WTC11 (cell line): ENCODE data around the gene TRIM47. TPM values are rescaled to one million over a fixed set of nuclear protein-coding genes. Genes with fewer than 3 reads are reported as not detected.

Source experiments
- ATAC-seq: fragments of 200-7000 bp; cut with Tn5 transposase; 2 replicates; pipeline ENCODE4 v1.10.0; 2021; ENCODE audit warnings: mild to moderate bottlenecking, moderate library complexity
- CTCF ChIA-PET: fragments of 300-600 bp; sonication (Branson Sonifier 250); formaldehyde crosslinking; loops from one replicate; lab custom pipeline; 2021; ENCODE audit warnings: antibody characterized with exemption; lab: Charles Lee
- POLR2A ChIA-PET: fragments of 350-600 bp; sonication (Branson Sonifier 250); formaldehyde crosslinking; loops from one replicate; lab custom pipeline; 2021; ENCODE audit warnings: antibody characterized with exemption; lab: Charles Lee
- DNase-seq: peaks from one replicate; pipeline ENCODE4 v3.0.0; 2021; ENCODE audit warnings: low spot score
- H3K27ac Mint-ChIP-seq: 2 replicates; pipeline ENCODE4 v1.8.0; 2021; ENCODE audit warnings: mixed read lengths
- H3K27me3 Mint-ChIP-seq: 2 replicates; pipeline ENCODE4 v1.8.0; 2021; ENCODE audit warnings: low read depth, mild to moderate bottlenecking, moderate library complexity, mixed read lengths
- H3K36me3 Mint-ChIP-seq: 2 replicates; pipeline ENCODE4 v1.8.0; 2021; ENCODE audit warnings: mixed read lengths
- H3K4me1 Mint-ChIP-seq: 2 replicates; pipeline ENCODE4 v1.8.0; 2022; ENCODE audit warnings: mixed read lengths
- H3K4me3 Mint-ChIP-seq: 2 replicates; pipeline ENCODE4 v1.8.0; 2021; ENCODE audit warnings: mild to moderate bottlenecking, moderate library complexity, mixed read lengths
- H3K9me3 Mint-ChIP-seq: 2 replicates; pipeline ENCODE4 v1.8.0; 2021; ENCODE audit warnings: mixed read lengths
- ARID4B ChIP-seq: sonication (generic); formaldehyde crosslinking; IDR thresholded peaks from 2 replicates; pipeline ENCODE4 v1.8.0; 2023; ENCODE audit warnings: missing genetic modification reagents, mild to moderate bottlenecking, borderline replicate concordance
- ATF3 ChIP-seq: sonication (generic); formaldehyde crosslinking; conservative IDR thresholded peaks from 2 replicates; pipeline ENCODE4 v1.8.1; 2022; ENCODE audit warnings: mild to moderate bottlenecking, missing genetic modification reagents
- FOXP4 ChIP-seq: sonication (generic); formaldehyde crosslinking; IDR thresholded peaks from 2 replicates; pipeline ENCODE4 v1.8.0; 2022; ENCODE audit warnings: mild to moderate bottlenecking, missing genetic modification reagents
- GABPB1 ChIP-seq: sonication (generic); formaldehyde crosslinking; IDR thresholded peaks from 2 replicates; pipeline ENCODE4 v1.8.1; 2023; ENCODE audit warnings: mild to moderate bottlenecking, missing genetic modification reagents
- HMGA2 ChIP-seq: fragments of 250-450 bp; sonication (Bioruptor Pico); IDR thresholded peaks from 2 replicates; pipeline ENCODE4 v1.4.0; 2021; ENCODE audit warnings: mild to moderate bottlenecking, moderate library complexity
- MXD4 ChIP-seq: fragments of 250-450 bp; sonication (Bioruptor Pico); IDR thresholded peaks from 2 replicates; pipeline ENCODE4 v1.8.0; 2021; ENCODE audit warnings: mild to moderate bottlenecking, moderate library complexity, borderline replicate concordance
- NFE2L1 ChIP-seq: sonication (generic); formaldehyde crosslinking; IDR thresholded peaks from 2 replicates; pipeline ENCODE4 v1.8.1; 2023; ENCODE audit warnings: missing genetic modification reagents
- NR2C2 ChIP-seq: sonication (generic); formaldehyde crosslinking; IDR thresholded peaks from 2 replicates; pipeline ENCODE4 v1.8.0; 2022; ENCODE audit warnings: mild to moderate bottlenecking, missing genetic modification reagents
- PREB ChIP-seq: sonication (generic); formaldehyde crosslinking; IDR thresholded peaks from 2 replicates; pipeline ENCODE4 v1.8.1; 2022; ENCODE audit warnings: mild to moderate bottlenecking, missing genetic modification reagents, moderate library complexity, borderline replicate concordance
- SMAD3 ChIP-seq: sonication (generic); formaldehyde crosslinking; IDR thresholded peaks from 2 replicates; pipeline ENCODE4 v1.8.0; 2022; ENCODE audit warnings: missing genetic modification reagents, mild to moderate bottlenecking, borderline replicate concordance
- SP1 ChIP-seq: sonication (generic); formaldehyde crosslinking; conservative IDR thresholded peaks from 2 replicates; pipeline ENCODE4 v1.8.1; 2022; ENCODE audit warnings: missing genetic modification reagents
- STAT6 ChIP-seq: sonication (generic); formaldehyde crosslinking; conservative IDR thresholded peaks from 2 replicates; pipeline ENCODE4 v1.8.1; 2023; ENCODE audit warnings: mild to moderate bottlenecking, low read depth, missing genetic modification reagents, moderate library complexity
- TP53 ChIP-seq: sonication (generic); formaldehyde crosslinking; IDR thresholded peaks from 2 replicates; pipeline ENCODE4 v1.8.1; 2023; ENCODE audit warnings: mild to moderate bottlenecking, missing genetic modification reagents
- USF1 ChIP-seq: sonication (generic); formaldehyde crosslinking; IDR thresholded peaks from 2 replicates; pipeline ENCODE4 v1.8.0; 2022; ENCODE audit warnings: mild to moderate bottlenecking, missing genetic modification reagents
- USF2 ChIP-seq: sonication (generic); formaldehyde crosslinking; IDR thresholded peaks from 2 replicates; pipeline ENCODE4 v1.8.1; 2023; ENCODE audit warnings: mild to moderate bottlenecking, missing genetic modification reagents, moderate library complexity
- ZNF281 ChIP-seq: sonication (generic); formaldehyde crosslinking; IDR thresholded peaks from 2 replicates; pipeline ENCODE4 v1.8.0; 2023; ENCODE audit warnings: mild to moderate bottlenecking, missing genetic modification reagents
- ZNF396 ChIP-seq: fragments of 250-450 bp; sonication (Bioruptor Pico); IDR thresholded peaks from 2 replicates; pipeline ENCODE4 v1.8.0; 2021; ENCODE audit warnings: mild to moderate bottlenecking, moderate library complexity, borderline replicate concordance
- total RNA-seq: library from RNA; stranded (reverse); gene quantifications from 3 replicates; pipeline ENCODE4 v1.2.3, GENCODE V29; 2021

TRIM47 gene
- total RNA-seq, 1 experiment from 2014 or later, result 10.0 TPM

GRCh38 chr17:75874323-75875181 is 3.8 kb downstream of the TRIM47 start:
- no peaks in the 10 kb centered on the region for H3K36me3 Mint-ChIP-seq
- no peak for DNase-seq
- ATAC-seq, result no peak
- no peaks in the 10 kb centered on the region for H3K9me3 Mint-ChIP-seq
- CTCF ChIA-PET, result interaction anchor here (0.6 to 6.1 kb wide), 6 partner anchors 13 to 307 kb away, joined by 3 to 71 read pairs (median 17); partner anchors contain the start of genes CDK3 and TRIM65
- H3K4me3 Mint-ChIP-seq, result no peak overlapping the region
- H3K27me3 Mint-ChIP-seq, result peaks cover 26% of the 10 kb centered on the region
- H3K4me1 Mint-ChIP-seq, result peaks cover 30% of the 10 kb centered on the region
- POLR2A ChIA-PET, result interaction anchor here (0.6 kb wide), 2 partner anchors 18 to 23 kb away, joined by 3 to 4 read pairs; no protein-coding TSS in a partner anchor
- H3K27ac Mint-ChIP-seq, result no peak overlapping the region
- TF ChIP-seq FOXP4, result no peak
- no peak for TF ChIP-seq HMGA2 (CRISPR knock-in tag)
- no peak for TF ChIP-seq NR2C2
- no peak for TF ChIP-seq ZNF396 (CRISPR knock-in tag)
- TF ChIP-seq STAT6, result no peak
- TF ChIP-seq SMAD3 (CRISPR knock-in tag), result no peak
- TF ChIP-seq GABPB1 (CRISPR knock-in tag), result no peak
- no peak for TF ChIP-seq ATF3 (CRISPR knock-in tag)
- TF ChIP-seq TP53, result no peak
- no peak for TF ChIP-seq ZNF281 (CRISPR knock-in tag)
- no peak for TF ChIP-seq NFE2L1 (CRISPR knock-in tag)
- TF ChIP-seq USF1 (CRISPR knock-in tag), result no peak
- no peak for TF ChIP-seq PREB (CRISPR knock-in tag)
- no peak for TF ChIP-seq SP1
- TF ChIP-seq MXD4 (CRISPR knock-in tag), result no peak
- no peak for TF ChIP-seq ARID4B (CRISPR knock-in tag)
- TF ChIP-seq USF2, result no peak
